Measurements from ENCODE around the gene OR1J2.
"Not testable (repeated sequence)": the region's sequence is repeated elsewhere in the genome, so short reads cannot be mapped to it uniquely, and the experiment has no call there.

OR1J2 gene, protein sequence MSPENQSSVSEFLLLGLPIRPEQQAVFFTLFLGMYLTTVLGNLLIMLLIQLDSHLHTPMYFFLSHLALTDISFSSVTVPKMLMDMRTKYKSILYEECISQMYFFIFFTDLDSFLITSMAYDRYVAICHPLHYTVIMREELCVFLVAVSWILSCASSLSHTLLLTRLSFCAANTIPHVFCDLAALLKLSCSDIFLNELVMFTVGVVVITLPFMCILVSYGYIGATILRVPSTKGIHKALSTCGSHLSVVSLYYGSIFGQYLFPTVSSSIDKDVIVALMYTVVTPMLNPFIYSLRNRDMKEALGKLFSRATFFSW

GRCh38 chr9:122510502-122510901 lies at the start of gene OR1J2:
Gene OR1J2 (plus strand): TSS chr9:122510802. CDS start chr9:122510802, 0 bp downstream.
- Histone ChIP-seq H3K27ac (no peak within 1 kb of the TSS), H3K4me3 (no peak within 1 kb of the TSS)

- peak overlapping the region in 5 of 7 experiments; percentile 23 to 41 (median 32) for H3K4me3 ChIP-seq
- H3K27ac ChIP-seq = peak overlapping the region in 14 of 21 experiments; percentile 8 to 80 (median 46)
These were observed 46.6 kb upstream of the OR1J2 start for GRCh38 chr9:122463828-122464632.

DNA sequence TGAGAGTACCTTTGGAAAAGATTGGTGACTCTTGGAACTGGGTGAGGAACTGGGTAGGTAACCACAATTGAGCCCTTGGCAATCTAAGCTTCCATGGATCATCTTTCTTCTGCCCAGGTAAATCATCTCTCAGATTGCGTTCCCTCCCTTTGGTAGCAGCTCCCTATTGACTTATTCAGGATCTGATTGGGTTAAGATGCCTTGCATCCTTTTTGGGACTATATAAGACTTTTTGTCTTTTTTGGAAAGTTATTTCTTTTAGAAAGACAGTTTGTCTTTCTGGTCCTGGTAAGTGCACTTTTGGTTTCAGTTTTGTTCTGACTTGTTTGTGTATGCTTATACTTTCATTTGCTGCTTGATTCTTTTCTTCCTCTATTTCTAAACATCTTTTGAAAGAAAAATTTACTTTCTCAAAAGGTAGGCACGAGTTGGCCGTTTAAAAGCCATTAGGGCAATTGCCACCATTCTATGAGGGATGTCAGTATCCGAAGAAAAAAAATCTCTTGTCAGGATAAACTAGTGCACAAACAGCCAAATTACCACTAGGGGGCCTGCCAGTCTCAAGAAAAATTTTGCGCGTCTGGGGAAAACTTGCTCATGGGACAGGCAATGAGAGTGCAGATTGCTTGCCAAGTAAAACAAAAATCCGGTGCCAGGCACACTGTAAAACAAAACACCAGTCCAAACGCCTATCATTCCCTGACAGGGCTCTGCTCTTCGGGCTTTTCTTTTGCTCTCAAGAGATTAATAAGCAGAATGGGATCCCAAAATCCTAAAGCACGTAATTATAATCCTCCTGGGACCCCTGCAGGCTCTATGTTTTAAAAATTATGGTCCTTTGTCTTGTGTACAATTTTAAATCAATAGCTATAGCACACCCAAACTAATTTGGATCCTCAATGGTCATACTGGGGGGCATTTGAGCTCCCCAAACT lies 45.7 kb upstream of the OR1J2 start:
- H3K27ac ChIP-seq = peak overlapping the region in 13 of 21 experiments; percentile 22 to 80 (median 50)
- H3K4me3 ChIP-seq = peak overlapping the region; percentile 21 to 41 (median 32)

GRCh38 chr9:122466456-122466855 lies 44.1 kb upstream of the OR1J2 start:
- H3K4me3 ChIP-seq = no peak overlapping the region
- H3K27ac ChIP-seq = no peak overlapping the region

DNA sequence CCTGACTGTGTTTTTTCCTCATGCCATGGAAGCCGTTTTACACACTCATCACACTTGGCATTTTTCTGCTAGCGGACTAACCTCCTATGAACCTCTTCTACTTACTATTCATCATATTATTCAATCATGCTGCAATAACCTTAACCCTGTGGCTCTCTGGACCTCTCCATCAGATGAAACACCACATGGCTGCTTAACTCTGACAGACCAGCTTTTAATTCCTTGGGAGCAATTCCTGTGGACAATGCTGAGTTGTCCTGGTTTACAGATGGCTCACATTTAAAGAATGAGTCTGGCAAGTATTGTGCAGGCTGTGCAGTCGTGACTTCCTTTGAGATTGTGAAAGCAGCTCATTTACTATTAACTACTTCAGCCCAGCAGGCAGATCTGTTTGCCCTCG lies 41.9 kb upstream of the OR1J2 start:
- no peak overlapping the region for H3K4me3 ChIP-seq

DNA sequence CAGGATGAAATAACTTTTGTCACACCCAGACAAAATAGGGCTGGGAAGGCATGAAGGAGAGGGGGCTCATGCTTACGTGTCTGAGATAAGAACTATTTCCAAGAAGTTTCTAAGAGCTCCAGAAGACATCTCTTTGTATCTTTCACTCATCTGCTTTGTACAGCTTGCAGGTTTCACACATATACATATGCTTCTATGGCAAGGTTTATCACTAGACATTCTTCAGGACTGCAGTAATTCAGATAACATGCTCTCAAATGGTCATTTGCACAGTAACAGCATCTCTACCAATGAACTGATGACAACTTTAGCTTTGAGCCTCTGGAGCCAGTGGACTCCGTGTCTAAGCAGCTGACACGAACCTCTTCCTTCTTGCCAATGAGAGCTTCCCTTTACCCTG lies 36.0 kb upstream of the OR1J2 start:
- Histone ChIP-seq H3K27ac (no peak overlapping the region), H3K4me3 (no peak overlapping the region)

More for the DNA sequence above, 41.9 kb upstream of the OR1J2 start:
- H3K27ac ChIP-seq = peak overlapping the region in 4 of 21 experiments; percentile 33 to 60 (median 50)

DNA sequence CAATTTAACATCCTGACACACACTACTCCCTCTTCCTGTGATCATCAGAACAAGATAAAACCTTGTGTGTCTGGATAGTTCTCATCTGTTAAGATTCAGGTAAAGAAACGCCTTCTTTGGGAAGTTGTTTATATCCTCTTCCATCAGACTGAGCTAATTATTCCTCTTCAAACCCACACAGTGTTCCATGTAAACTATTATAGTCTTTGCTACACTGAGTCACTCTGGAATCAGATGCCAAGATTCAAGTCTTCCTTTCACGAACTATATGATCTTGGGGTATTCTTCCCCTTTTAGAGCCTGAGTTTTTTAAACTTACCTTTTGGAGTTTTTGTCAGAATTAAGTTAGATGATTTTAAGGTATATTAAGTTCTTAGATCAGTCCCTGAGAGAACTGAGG lies 34.9 kb upstream of the OR1J2 start:
- no peak overlapping the region for H3K4me3 ChIP-seq
- no peak overlapping the region for H3K27ac ChIP-seq

DNA sequence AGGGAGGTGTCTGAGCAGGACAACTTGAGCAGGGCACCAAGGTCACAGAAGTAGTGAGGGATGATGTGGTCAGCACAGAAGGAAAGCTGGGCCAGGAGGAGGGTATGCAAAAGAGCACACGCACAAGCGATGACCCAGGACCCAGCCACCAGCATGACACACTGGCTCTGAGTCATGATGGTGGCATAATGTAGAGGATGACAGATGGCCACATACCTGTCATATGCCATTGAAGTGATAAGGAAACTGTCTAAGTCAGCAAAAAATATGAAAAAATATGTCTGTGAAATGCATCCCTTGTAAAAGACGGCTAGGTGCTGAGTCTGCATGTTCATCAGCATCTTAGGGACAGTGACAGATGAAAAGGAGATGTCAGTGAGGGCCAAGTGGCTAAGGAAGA lies 33.3 kb upstream of the OR1J2 start:
- no peak overlapping the region for H3K27ac ChIP-seq

DNA sequence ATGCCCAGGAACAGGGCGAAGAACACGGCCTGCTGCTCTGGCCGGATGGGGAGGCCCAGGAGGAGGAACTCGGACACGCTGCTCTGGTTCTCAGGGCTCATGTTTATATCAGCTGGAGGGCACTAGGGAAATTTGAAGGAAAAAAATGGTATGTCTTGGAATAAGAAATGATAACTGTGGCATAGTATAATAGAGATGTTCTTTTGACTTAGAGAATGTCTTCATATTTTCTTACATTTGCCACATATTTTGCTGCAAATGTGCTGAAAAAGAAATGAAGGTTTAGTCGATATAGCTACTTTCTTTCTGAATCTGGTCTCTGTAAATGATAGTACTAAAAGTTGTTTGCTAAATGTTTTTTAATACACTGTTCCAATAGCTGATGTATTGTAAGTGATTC lies 32.8 kb upstream of the OR1J2 start, which contains the start of gene OR1J1:
OR1J1 (minus strand) TSS at position 101 of the 400 bp plus-strand sequence; CDS start at position 101, 0 bp downstream.
- no peak within 1 kb of the TSS for H3K27ac ChIP-seq
- no peak within 1 kb of the TSS for H3K4me3 ChIP-seq

More for the DNA sequence above, 33.3 kb upstream of the OR1J2 start:
- no peak overlapping the region for H3K4me3 ChIP-seq

DNA sequence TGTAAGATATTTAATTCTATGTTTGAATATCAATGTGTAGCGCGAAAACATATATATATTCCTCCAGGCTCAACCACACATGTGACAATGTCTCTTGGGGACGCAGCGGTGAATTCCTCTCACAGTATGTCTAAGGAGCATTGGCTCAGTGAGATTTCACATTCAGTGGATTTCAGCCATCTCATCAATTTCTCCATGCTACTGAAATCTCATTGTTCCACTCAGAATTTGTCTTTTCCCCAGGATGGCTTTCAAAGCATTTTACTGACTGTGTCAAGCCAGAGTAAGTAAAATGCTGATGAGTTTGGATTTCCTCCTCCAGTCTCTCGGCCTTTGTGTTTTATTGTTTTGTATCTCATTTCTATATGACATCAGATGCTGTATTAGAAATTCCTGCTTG lies 31.5 kb upstream of the OR1J2 start:
- Histone ChIP-seq H3K4me3 (no peak overlapping the region), H3K27ac (no peak overlapping the region)

GRCh38 chr9:122498883-122499288 lies 11.7 kb upstream of the OR1J2 start:
- H3K4me3 ChIP-seq = no peak overlapping the region

DNA sequence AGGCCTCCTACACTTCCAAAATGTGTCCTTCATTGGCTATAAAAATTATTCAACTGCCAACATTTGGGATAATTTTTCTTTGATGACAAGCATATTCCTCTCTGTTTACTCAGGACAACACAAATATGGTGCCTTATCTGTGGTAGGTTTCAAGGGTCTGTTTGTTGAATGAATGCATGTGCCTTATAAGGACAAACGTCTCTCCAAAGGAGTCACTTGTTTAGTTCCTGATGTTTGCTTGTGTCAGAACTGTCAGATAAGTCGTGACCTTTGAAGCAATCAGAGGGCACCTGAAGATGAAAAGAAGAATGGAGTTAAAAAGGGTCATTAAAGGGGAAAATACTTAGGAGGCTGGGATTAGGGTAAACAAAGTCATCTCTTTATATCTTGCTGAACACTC lies 3.6 kb upstream of the OR1J2 start:
- Histone ChIP-seq H3K27ac (no peak overlapping the region), H3K4me3 (no peak overlapping the region)

More at GRCh38 chr9:122498883-122499288, 11.7 kb upstream of the OR1J2 start:
- H3K27ac ChIP-seq = no peak overlapping the region

- Histone ChIP-seq H3K27ac (no peak overlapping the region), H3K4me3 (no peak overlapping the region)
These were observed 7.6 kb downstream of the OR1J2 start for GRCh38 chr9:122518226-122518625.

DNA sequence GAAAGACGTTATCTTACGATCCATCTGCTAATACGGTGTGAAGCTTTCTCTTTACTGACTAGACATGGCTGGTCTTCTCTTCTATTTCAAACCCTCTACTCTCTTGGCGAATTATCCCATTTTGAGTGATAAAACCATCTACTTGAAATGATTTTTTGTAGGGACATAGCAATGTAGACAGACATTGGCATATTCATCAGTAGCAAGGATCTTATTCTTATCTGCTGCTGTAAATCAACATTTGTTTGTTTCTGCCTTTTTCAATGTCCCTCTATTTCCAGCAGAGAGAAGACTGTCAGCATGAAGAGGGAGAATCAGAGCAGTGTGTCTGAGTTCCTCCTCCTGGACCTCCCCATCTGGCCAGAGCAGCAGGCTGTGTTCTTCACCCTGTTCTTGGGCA lies 8.2 kb downstream of the OR1J2 start, which contains the start of gene OR1J4:
OR1J4 (plus strand) TSS at position 301 of the 400 bp plus-strand sequence; CDS start at position 301, 0 bp downstream.
- Histone ChIP-seq H3K27ac (no peak within 1 kb of the TSS), H3K4me3 (no peak within 1 kb of the TSS)

DNA sequence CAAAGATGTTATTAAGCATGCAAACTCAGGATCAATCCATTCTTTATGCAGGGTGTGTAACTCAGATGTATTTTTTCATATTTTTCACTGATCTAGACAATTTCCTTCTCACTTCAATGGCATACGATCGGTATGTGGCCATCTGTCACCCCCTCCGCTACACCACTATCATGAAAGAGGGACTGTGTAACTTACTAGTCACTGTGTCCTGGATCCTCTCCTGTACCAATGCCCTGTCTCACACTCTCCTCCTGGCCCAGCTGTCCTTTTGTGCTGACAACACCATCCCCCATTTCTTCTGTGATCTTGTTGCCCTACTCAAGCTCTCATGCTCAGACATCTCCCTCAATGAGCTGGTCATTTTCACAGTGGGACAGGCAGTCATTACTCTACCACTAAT lies 8.8 kb downstream of the OR1J2 start:
- Histone ChIP-seq H3K27ac (no peak overlapping the region), H3K4me3 (no peak overlapping the region)

DNA sequence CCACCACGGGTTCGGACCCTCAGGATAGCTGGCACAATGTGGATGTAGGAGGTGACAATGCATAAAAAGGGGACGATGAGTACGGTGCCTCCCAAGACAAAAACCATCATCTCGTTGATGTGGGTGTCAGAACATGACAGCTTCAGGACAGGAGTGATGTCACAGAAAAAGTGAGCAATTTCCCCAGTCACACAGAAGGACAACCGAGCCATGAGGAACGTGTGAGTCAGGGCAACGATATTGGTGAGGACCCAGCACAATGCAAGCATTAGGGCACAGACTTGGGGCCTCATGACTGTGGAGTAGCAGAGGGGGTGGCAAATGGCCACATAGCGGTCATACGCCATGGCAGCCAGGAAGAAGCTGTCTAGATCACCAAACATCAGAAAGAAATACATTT lies 16.0 kb downstream of the OR1J2 start:
- no peak overlapping the region for H3K4me3 ChIP-seq
- no peak overlapping the region for H3K27ac ChIP-seq

DNA sequence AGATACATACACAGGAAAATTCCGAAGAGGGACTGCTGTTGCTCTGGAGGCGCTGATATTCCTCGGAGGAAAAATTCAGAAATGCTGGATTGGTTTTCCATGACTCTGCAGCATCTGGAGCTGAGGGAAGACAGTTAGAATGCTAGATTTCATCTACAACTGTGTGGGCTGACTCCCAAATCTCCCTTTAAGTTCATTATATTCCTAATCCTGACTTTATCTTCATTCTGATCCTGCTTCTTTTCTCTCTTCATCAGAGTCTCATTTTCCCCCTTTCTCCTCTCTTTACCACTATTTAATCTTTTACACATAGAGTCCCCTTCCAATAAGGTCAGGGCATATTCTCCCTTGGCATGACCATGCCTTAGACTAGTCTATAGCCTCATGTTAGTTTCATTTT lies 16.6 kb downstream of the OR1J2 start, which contains the start of gene OR1N1:
OR1N1 (minus strand) TSS at position 101 of the 400 bp plus-strand sequence; CDS start at position 101, 0 bp downstream.
- Histone ChIP-seq H3K4me3 (no peak within 1 kb of the TSS), H3K27ac (no peak within 1 kb of the TSS)

GRCh38 chr9:122531157-122531556 lies 20.6 kb downstream of the OR1J2 start:
- H3K27ac ChIP-seq, H3K4me3 ChIP-seq: not testable (repeated sequence)

- H3K4me3 ChIP-seq = no peak overlapping the region
- no peak overlapping the region for H3K27ac ChIP-seq
These were observed 25.5 kb downstream of the OR1J2 start for GRCh38 chr9:122536134-122536533.
